Neural crest cell (in vitro differentiated cells): ENCODE data around the gene SYT9. TPM values are rescaled to one million over a fixed set of nuclear protein-coding genes. Genes with fewer than 3 reads are reported as not detected.

ENCODE experiments used
- DNase-seq: peaks from one replicate; pipeline ENCODE4 v3.0.0; 2021; ENCODE audit warnings: low read depth, mixed read lengths, low spot score
- H3K27ac Mint-ChIP-seq: one replicate; pipeline ENCODE4 v1.8.0; 2021; ENCODE audit warnings: mild to moderate bottlenecking, mixed read lengths; ENCODE audit not compliant: unreplicated experiment
- H3K27me3 Mint-ChIP-seq: 2 replicates; pipeline ENCODE4 v1.8.0; 2021; ENCODE audit warnings: low read depth, mild to moderate bottlenecking, mixed read lengths
- H3K36me3 Mint-ChIP-seq: 2 replicates; pipeline ENCODE4 v1.8.0; 2021; ENCODE audit warnings: low read depth, mild to moderate bottlenecking, mixed read lengths
- H3K4me1 Mint-ChIP-seq: 2 replicates; pipeline ENCODE4 v1.8.0; 2021; ENCODE audit warnings: mixed read lengths
- H3K4me3 Mint-ChIP-seq: one replicate; pipeline ENCODE4 v1.8.0; 2021; ENCODE audit warnings: mild to moderate bottlenecking, mixed read lengths
- H3K9me3 Mint-ChIP-seq: 2 replicates; pipeline ENCODE4 v1.8.0; 2021; ENCODE audit warnings: mixed read lengths
- total RNA-seq: library from RNA; stranded (reverse); gene quantifications from 2 replicates; pipeline ENCODE4 v1.2.1, GENCODE V29; 2021
- TF ChIP-seq, protein P1 (sequence below): fragments of 200-600 bp; sonication (generic); conservative IDR thresholded peaks from 2 replicates; pipeline ENCODE4 v1.5.0; 2021; ENCODE audit warnings: antibody characterized with exemption, mild to moderate bottlenecking

SYT9 gene
- total RNA-seq, 1 donor from 2014 or later, result 0.72 TPM

GRCh38 chr11:7353100-7353499 is 101.4 kb downstream of the SYT9 start:
- Mint-ChIP-seq H3K4me1 (no peaks in the 10 kb centered on the region), H3K27ac (no peak overlapping the region)

GRCh38 chr11:7364660-7365059 is 113.0 kb downstream of the SYT9 start:
- Mint-ChIP-seq H3K4me1 (peaks cover 14% of the 10 kb centered on the region), H3K27me3 (no peaks in the 10 kb centered on the region), H3K9me3 (no peaks in the 10 kb centered on the region), H3K27ac (peak overlapping the region; percentile 57), H3K4me3 (no peak overlapping the region), H3K36me3 (no peaks in the 10 kb centered on the region)
- DNase-seq, result no peak
- TF ChIP-seq, protein P1, sequence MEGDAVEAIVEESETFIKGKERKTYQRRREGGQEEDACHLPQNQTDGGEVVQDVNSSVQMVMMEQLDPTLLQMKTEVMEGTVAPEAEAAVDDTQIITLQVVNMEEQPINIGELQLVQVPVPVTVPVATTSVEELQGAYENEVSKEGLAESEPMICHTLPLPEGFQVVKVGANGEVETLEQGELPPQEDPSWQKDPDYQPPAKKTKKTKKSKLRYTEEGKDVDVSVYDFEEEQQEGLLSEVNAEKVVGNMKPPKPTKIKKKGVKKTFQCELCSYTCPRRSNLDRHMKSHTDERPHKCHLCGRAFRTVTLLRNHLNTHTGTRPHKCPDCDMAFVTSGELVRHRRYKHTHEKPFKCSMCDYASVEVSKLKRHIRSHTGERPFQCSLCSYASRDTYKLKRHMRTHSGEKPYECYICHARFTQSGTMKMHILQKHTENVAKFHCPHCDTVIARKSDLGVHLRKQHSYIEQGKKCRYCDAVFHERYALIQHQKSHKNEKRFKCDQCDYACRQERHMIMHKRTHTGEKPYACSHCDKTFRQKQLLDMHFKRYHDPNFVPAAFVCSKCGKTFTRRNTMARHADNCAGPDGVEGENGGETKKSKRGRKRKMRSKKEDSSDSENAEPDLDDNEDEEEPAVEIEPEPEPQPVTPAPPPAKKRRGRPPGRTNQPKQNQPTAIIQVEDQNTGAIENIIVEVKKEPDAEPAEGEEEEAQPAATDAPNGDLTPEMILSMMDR, result no peak

More at GRCh38 chr11:7353100-7353499, 101.4 kb downstream of the SYT9 start:
- no peaks in the 10 kb centered on the region for H3K9me3 Mint-ChIP-seq
- TF ChIP-seq, protein P1, result peak; percentile 64
- H3K4me3 Mint-ChIP-seq, result no peak overlapping the region
- DNase-seq, result peak; percentile 3
- H3K36me3 Mint-ChIP-seq, result no peaks in the 10 kb centered on the region
- peaks cover 3% of the 10 kb centered on the region for H3K27me3 Mint-ChIP-seq

GRCh38 chr11:7367803-7368202 is 116.1 kb downstream of the SYT9 start:
- H3K36me3 Mint-ChIP-seq, result no peaks in the 10 kb centered on the region
- peaks cover 2% of the 10 kb centered on the region for H3K27me3 Mint-ChIP-seq
- H3K27ac Mint-ChIP-seq, result no peak overlapping the region
- DNase-seq, result no peak
- H3K4me3 Mint-ChIP-seq, result no peak overlapping the region
- H3K9me3 Mint-ChIP-seq, result peaks cover 2% of the 10 kb centered on the region
- TF ChIP-seq, protein P1, result no peak
- H3K4me1 Mint-ChIP-seq, result peaks cover 14% of the 10 kb centered on the region

GRCh38 chr11:7376386-7376785 is 124.7 kb downstream of the SYT9 start:
- no peak overlapping the region for H3K4me3 Mint-ChIP-seq
- H3K27me3 Mint-ChIP-seq, result peaks cover 3% of the 10 kb centered on the region
- no peak for DNase-seq
- no peak overlapping the region for H3K27ac Mint-ChIP-seq
- TF ChIP-seq, protein P1, result no peak
- no peaks in the 10 kb centered on the region for H3K36me3 Mint-ChIP-seq
- H3K9me3 Mint-ChIP-seq, result peaks cover 9% of the 10 kb centered on the region
- no peaks in the 10 kb centered on the region for H3K4me1 Mint-ChIP-seq

DNA sequence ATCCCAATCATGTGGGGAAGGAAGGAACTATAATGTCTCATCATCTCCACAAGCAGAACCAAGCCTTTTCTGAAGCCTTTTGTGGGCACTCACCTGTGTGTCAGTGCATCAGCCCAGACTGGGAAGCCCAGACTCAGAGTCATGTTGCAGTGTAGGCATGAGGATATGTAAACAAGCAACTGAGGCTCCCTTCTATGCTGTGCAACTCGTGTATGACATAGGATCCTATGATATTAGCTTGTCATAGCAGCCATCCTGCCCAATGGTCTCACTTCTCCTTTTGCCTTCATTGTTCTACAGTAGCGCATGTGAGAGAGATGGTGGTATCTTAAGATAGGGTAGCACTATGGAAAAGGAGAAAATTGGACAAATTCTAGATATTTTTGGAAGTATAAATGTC is 130.2 kb downstream of the SYT9 start:
- no peak for DNase-seq
- H3K27ac Mint-ChIP-seq, result no peak overlapping the region
- no peaks in the 10 kb centered on the region for H3K9me3 Mint-ChIP-seq
- peaks cover 16% of the 10 kb centered on the region for H3K27me3 Mint-ChIP-seq
- TF ChIP-seq, protein P1, result no peak
- no peak overlapping the region for H3K4me3 Mint-ChIP-seq
- no peaks in the 10 kb centered on the region for H3K4me1 Mint-ChIP-seq
- no peaks in the 10 kb centered on the region for H3K36me3 Mint-ChIP-seq

DNA sequence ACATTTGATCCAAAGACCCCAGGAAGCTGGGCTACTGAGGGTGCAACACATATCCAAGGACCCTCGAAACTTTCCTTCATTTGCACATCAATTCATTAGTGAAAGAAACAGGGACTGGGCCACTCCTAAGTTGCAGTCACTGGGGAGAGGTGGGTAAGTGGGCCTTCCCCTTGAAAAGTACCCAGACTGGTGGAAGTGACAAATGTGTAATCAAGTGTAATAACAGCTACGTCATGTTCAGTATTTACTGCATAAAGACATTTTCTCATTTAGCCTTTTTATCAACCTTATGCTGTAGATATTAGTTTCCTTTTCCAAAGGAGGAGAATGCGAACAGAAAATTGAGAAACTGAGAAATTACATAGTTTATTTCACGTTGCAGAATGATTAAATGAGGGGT is 131.7 kb downstream of the SYT9 start:
- no peaks in the 10 kb centered on the region for H3K9me3 Mint-ChIP-seq
- DNase-seq, result no peak
- H3K4me3 Mint-ChIP-seq, result no peak overlapping the region
- no peaks in the 10 kb centered on the region for H3K36me3 Mint-ChIP-seq
- no peaks in the 10 kb centered on the region for H3K4me1 Mint-ChIP-seq
- TF ChIP-seq, protein P1, result no peak
- peaks cover 16% of the 10 kb centered on the region for H3K27me3 Mint-ChIP-seq
- H3K27ac Mint-ChIP-seq, result no peak overlapping the region
